Stimulated activated CD4-positive, alpha-beta T cell treated with anti-CD3 and anti-CD28 coated beads, Interleukin-4, amount 100 ng/mL, for 48 hours (primary cell): ENCODE data around the gene EPS8L3.
"Not testable (repeated sequence)": the region's sequence is repeated elsewhere in the genome, so short reads cannot be mapped to it uniquely, and the experiment has no call there.

Experiments
- DNase-seq, 2 donors: peaks; one replicate each; pipeline ENCODE4 v3.0.0-alpha.2; 2020; ENCODE audit warnings: low read depth in 2 of 2

The EPS8L3 gene

DNA sequence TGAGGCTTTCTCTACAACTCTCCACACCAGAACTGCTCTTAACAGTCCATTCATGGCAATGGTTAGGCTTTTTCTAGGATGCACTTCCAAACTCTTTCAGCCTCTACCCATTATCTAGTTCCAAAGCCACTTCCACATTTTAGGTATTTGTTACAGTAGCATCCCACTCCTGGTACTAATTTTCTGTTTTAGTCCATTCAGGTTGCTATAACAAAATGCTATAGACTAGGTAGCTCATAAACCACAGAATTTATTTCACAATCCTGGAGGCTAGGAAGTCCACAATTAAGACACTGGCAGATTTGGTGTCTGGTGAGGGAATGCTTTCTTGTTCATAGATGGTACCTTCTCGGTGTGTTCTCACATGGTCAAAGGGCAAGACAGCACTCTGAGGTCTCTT is 17.3 kb upstream of the EPS8L3 start:
- DNase-seq = no peak

DNA sequence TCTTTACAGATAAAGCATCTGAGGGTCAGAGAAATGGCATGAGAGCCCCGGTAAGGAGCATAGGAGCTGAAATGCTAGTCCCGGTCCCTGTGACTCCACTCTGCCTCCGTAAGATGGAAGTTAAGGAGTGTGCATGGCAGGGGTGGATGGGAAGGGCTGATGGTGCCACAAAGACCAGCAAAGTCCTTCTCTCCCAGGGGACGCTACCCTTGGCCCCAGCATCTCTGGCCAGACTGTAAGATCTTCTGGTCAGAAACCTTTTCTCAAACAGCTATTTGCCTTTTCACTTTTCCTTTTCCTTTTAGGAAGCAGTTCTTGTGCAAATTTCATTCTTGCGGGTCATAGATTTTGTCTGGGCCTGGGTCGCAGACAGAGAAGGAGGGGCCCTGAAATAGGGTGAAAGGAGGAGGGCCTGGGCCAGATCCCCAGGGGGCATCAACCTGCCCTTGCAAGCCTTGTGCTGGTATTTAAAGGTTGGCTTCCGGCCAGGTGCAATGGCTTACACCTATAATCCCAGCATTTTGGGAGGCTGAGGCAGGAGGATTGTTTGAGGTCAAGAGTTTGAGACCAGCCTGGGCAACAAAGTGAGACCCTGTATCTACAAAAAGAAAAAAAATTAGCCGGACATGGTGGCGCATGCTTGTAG is 14.4 kb upstream of the EPS8L3 start:
- DNase-seq = no peak

- DNase-seq = no peak
These were observed 13.7 kb upstream of the EPS8L3 start for GRCh38 chr1:109777436-109777835.

GRCh38 chr1:109776911-109777310 is 13.2 kb upstream of the EPS8L3 start:
- peak; percentile 62 to 74 for DNase-seq

- no peak for DNase-seq
These were observed 12.6 kb upstream of the EPS8L3 start for GRCh38 chr1:109776206-109776835.

DNA sequence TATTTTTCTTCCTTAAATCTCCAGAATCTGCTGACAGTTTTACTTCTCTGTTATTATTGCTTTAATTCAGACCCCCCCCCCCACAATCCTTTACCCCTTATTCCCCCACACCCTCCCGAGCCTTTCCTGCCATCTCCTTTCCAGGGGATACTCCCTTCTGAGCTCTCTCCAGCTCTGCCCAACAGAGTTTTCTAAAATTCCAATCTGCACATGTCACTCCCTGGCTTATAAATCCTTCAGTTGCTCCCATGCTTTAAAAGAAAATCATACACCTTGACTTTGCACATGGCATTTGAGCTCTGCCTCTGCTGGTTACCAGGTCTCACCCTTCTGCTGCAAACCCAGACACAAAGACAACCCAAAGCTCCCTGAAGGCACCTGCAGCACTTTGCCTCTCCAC is 11.7 kb upstream of the EPS8L3 start:
- DNase-seq = no peak

GRCh38 chr1:109773900-109774485 is 10.3 kb upstream of the EPS8L3 start:
- no peak for DNase-seq

DNA sequence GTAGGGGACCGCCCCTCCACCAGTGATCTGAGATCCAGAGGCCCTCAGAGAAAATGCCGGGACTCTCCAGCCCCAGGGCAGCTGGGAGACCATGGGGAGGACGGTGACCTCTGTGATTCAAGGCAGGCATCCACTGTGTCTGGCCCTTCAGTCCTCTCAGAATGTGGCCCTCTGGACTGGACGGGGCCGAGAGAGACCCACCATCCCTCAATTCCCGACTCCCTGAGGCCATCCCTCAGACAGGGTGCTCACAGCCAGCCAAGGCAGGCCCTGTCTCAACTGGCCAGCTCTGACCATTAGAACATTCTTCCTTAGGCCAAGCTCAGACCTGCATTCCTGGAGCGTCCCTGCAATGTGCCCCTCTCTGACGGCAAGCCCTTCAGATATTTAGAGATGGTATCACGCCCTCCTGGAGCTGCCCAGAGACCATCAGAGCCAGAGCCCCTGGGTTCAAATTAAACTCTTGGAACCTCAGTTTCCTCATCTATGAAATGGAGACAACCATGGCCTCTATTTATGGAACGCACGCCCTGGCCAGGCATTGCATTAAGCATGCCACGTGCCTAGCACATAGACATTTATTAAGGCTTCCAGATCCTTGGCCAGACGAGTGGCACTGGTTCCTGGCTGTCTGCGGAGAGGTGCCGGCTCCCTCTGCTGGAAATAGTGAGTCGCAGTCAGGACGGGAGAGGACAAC is 9.6 kb upstream of the EPS8L3 start:
- peak; percentile 47 to 62 for DNase-seq

- DNase-seq = no peak
These were observed 9.0 kb upstream of the EPS8L3 start for GRCh38 chr1:109772658-109773202.

DNA sequence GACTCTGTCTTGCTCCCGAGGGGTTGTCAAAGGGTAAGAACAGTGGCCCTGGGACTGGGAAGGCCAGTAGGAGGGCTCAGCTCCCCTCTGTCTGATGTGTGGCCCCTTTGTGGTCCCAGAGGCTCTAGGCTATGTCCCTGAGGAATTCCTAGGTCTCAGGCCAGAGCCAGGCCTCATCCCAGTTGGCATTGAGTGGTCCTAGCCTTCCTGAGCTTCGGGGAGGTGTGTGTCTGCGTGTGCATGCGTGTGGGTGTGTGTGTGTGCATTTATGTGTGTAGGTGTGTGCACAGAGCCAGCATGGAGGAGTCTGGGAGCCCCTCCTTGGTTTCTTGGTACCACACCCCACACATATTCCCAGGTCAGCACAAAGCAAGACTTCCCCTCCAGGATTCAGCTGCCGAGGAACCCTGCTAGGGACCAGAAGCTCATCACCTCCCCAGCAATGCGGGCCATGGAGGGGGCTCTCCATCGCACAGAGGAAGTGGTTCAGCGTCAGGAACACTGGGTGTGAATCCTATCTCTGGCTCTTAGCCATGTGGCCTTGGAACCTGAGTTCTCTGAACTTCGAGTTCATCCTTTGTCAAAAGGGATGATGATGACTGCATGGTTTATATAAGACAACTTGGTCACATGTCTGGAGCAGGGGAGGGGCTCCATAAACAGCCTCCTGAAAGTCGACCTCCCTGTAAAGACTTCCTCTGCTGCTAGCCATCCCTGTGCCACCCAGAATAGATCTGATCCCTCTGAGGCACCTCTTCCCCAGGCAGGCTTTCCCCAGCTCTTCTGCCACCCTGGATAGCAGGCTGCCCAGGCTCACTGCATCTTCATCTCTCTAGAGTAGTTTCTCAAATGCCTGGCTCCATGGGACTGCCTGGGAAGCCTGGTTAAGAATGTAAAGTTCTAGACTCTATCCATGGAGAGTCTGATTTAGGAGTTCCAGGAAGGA is 8.3 kb upstream of the EPS8L3 start:
- no peak for DNase-seq

GRCh38 chr1:109770331-109771095 is 6.8 kb upstream of the EPS8L3 start:
- no peak for DNase-seq

- DNase-seq = no peak
These were observed 5.8 kb upstream of the EPS8L3 start for GRCh38 chr1:109769330-109770078.

GRCh38 chr1:109768820-109769219 is 5.1 kb upstream of the EPS8L3 start:
- no peak for DNase-seq

DNA sequence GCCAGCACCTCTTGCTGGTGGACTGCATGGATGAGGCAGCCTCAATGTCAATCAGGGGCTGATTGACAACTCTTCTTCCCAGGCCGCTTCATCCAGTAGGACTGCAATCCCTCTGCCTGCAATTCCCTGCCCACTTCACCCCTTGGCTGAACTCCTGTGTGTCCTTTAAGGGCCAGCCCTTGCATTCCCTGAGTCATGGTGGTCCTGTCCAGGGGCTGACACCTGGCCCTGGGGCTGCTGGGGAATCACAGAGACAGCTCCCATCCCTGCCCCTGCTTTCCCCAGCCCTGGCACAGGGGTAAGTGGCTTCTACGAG is 4.6 kb upstream of the EPS8L3 start:
- DNase-seq = no peak

- DNase-seq = no peak
These were observed 4.1 kb upstream of the EPS8L3 start for GRCh38 chr1:109767637-109768334.

DNA sequence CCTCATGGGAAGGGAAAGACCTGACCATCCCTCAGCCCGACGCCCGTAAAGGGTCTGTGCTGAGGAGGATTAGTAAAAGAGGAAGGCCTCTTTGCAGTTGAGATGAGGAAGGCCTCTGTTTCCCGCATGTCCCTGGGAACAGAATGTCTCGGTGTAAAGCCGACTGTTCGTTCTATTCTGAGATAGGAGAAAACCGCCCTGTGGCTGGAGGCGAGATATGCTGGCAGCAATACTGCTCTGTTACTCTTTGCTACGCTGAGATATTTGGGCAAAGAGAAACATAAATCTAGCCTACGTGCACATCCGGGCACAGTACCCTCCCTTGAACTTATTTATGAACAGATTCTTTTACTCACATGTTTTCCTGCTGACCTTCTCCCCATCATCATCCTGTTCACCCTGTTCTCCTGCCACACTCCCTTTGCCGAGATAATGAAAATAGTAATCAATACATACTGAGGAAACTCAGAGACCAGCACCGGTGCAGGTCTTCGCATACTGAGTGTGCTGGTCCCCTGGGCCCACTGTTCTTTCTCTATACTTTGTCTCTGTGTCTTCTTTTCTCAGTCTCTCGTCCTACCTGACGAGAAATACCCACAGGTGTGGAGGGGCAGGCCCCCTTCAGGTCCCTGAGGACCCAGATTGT is 3.4 kb upstream of the EPS8L3 start:
- not testable (repeated sequence) for DNase-seq

DNA sequence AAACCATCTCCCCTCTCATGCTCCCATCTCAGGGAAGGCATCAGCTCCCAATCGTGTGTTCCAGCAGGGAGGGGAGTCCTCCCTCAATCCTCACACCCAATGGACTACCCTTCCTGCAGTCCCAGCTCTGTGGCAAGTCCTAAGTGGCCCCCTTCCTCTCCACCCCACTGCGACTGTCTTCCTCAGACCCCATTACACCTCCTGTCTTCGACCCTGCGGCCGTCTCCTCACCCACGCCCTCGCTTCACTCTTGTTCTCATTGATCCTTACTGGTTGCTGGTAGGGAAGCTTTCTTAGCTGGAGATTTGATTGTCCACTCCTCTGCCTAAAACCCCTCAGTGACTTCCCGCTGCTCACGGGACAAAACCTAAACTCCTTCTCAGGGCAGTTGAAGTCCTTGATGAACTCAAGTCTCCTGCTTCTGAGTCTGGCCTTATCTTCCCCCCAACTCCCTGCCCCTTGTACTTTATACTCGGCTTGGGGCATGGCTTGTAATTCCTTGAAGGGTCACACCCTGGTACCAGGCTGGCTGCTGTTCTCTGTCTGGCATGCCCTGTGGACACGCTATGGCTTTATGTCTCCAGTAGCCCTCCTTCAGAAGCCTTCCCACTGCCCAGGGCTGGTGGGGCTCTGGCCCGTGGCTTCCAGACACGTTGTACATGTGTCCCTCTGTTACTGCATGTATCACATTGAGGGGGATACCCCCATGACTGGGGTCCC is 2.3 kb upstream of the EPS8L3 start:
- DNase-seq = no peak

DNA sequence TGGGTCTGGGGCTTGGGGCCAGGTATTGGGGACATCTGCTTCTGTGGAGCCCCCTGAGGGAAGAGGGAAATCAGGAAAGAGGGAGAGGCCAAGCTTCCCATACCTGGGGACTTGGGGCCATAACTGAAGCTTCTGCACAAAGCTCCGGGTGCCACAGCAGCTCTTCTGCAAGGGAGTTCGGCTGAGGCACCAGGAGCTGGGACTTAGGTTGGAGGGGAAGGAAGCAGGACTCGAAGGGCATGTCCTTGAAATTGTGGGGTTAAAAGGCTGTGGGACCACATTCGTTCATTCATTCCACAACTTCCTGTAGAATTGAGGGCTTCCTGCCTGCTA is 1.7 kb upstream of the EPS8L3 start:
- no peak for DNase-seq
